PC-9 (cell line): ENCODE results near the gene OXSR1.

Source experiments
- CTCF ChIP-seq: fragments of 200-600 bp; sonication (generic); conservative IDR thresholded peaks from 2 replicates; pipeline ENCODE4 v1.6.1; 2017; ENCODE audit warnings: mixed run types, antibody characterized with exemption, mild to moderate bottlenecking, moderate library complexity
- EZH2 ChIP-seq: fragments of 200-600 bp; sonication (generic); IDR thresholded peaks from 2 replicates; pipeline ENCODE4 v1.8.0; 2017; ENCODE audit warnings: antibody characterized with exemption, low read depth

GRCh38 chr3:38276081-38276916 is 111.0 kb downstream of the OXSR1 start:
- TF ChIP-seq CTCF: no peak
- TF ChIP-seq EZH2: no peak
